ENCODE results near the gene SEMA6D.

The SEMA6D gene

GRCh38 chr15:47727137-47727536, 9.8 kb downstream of the SEMA6D start:
- no peak overlapping the region for H3K27ac ChIP-seq
- TF ChIP-seq, protein P1, sequence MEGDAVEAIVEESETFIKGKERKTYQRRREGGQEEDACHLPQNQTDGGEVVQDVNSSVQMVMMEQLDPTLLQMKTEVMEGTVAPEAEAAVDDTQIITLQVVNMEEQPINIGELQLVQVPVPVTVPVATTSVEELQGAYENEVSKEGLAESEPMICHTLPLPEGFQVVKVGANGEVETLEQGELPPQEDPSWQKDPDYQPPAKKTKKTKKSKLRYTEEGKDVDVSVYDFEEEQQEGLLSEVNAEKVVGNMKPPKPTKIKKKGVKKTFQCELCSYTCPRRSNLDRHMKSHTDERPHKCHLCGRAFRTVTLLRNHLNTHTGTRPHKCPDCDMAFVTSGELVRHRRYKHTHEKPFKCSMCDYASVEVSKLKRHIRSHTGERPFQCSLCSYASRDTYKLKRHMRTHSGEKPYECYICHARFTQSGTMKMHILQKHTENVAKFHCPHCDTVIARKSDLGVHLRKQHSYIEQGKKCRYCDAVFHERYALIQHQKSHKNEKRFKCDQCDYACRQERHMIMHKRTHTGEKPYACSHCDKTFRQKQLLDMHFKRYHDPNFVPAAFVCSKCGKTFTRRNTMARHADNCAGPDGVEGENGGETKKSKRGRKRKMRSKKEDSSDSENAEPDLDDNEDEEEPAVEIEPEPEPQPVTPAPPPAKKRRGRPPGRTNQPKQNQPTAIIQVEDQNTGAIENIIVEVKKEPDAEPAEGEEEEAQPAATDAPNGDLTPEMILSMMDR (conservative IDR thresholded peaks at IDR 0.05): no peak

GRCh38 chr15:47727676-47728075, 10.4 kb downstream of the SEMA6D start:
- no peak overlapping the region for H3K27ac ChIP-seq
- TF ChIP-seq, protein P1 (conservative IDR thresholded peaks at IDR 0.05): no peak

- TF ChIP-seq, protein P1 (conservative IDR thresholded peaks at IDR 0.05): no peak
- no peak overlapping the region for H3K27ac ChIP-seq
These were observed 11.1 kb downstream of the SEMA6D start for GRCh38 chr15:47728426-47728825.

GRCh38 chr15:47728886-47729285, 11.6 kb downstream of the SEMA6D start:
- TF ChIP-seq, protein P1 (conservative IDR thresholded peaks at IDR 0.05): no peak
- no peak overlapping the region for H3K27ac ChIP-seq

GRCh38 chr15:47731230-47731629, 13.9 kb downstream of the SEMA6D start:
- TF ChIP-seq, protein P1 (conservative IDR thresholded peaks at IDR 0.05): no peak
- no peak overlapping the region for H3K27ac ChIP-seq

- TF ChIP-seq, protein P1 (conservative IDR thresholded peaks at IDR 0.05): no peak
- H3K27ac ChIP-seq: no peak overlapping the region
These were observed 14.9 kb downstream of the SEMA6D start for GRCh38 chr15:47732248-47732647.

GRCh38 chr15:47733085-47733484, 15.8 kb downstream of the SEMA6D start:
- TF ChIP-seq, protein P1 (conservative IDR thresholded peaks at IDR 0.05): no peak
- H3K27ac ChIP-seq: no peak overlapping the region
